SK-N-SH (cell line): ENCODE measurements around the gene SLC24A3. TPM values are rescaled to one million over a fixed set of nuclear protein-coding genes. Genes with fewer than 3 reads are reported as not detected.

Experiments
- CTCF ChIA-PET: fragments of 300-600, 350-600 bp; formaldehyde crosslinking; extraction: SDS; loops from one replicate; lab custom pipeline; 2021; lab: Yijun Ruan, JAX
- POLR2A ChIA-PET: fragments of 350-600 bp; sonication (Branson Sonifier 250); formaldehyde crosslinking; extraction: SDS; loops from one replicate; lab custom pipeline; 2020; ENCODE audit warnings: antibody characterized with exemption, inconsistent platforms; lab: Yijun Ruan, JAX
- DNase-seq: peaks from one replicate; pipeline ENCODE4 v3.0.0; 2012
- H2AFZ ChIP-seq: fragments of 200-600 bp; sonication (generic); 2 replicates; pipeline ENCODE4 v1.8.1; 2016; ENCODE audit warnings: antibody characterized with exemption, mild to moderate bottlenecking, low read depth
- H3F3A ChIP-seq: fragments of 200-600 bp; sonication (generic); replicated peaks from 2 replicates; pipeline ENCODE3; 2016; ENCODE audit warnings: antibody characterized with exemption, mild to moderate bottlenecking; ENCODE audit not compliant: insufficient read depth
- H3K27ac ChIP-seq, 2 experiments: fragments of 200-500 bp in 1 of 2; fragments of 200-600 bp in 1 of 2; sonication (Bioruptor generic) in 1 of 2; sonication (generic), shearing (Covaris generic) in 1 of 2; 2 replicates each; pipeline versions ENCODE4 v1.5.1 to v1.6.1; 2014 to 2016; ENCODE audit warnings: low read depth in 2 of 2, inconsistent platforms in 1 of 2, low read length in 1 of 2, mild to moderate bottlenecking in 1 of 2, mixed read lengths in 1 of 2
- H3K27me3 ChIP-seq: fragments of 200-600 bp; sonication (generic), shearing (Covaris generic); 2 replicates; pipeline ENCODE4 v1.6.1; 2016; ENCODE audit warnings: mixed run types; ENCODE audit not compliant: insufficient read depth
- H3K36me3 ChIP-seq, 2 experiments: fragments of 200-500 bp in 1 of 2; fragments of 200-600 bp in 1 of 2; sonication (Bioruptor generic) in 1 of 2; sonication (generic) in 1 of 2; replicated peaks in 1 of 2; 2 replicates each; pipeline versions ENCODE3 to v1.5.1; 2014 to 2016; ENCODE audit warnings: low read length in 1 of 2, mild to moderate bottlenecking in 1 of 2; ENCODE audit not compliant: insufficient read depth in 2 of 2, control insufficient read depth in 1 of 2
- H3K4me1 ChIP-seq, 2 experiments: fragments of 200-500 bp in 1 of 2; fragments of 200-600 bp in 1 of 2; sonication (Bioruptor generic) in 1 of 2; sonication (generic), shearing (Covaris generic) in 1 of 2; 2 replicates each; pipeline versions ENCODE4 v1.5.1 to v1.6.1; 2014 to 2016; ENCODE audit warnings: low read depth in 1 of 2, low read length in 1 of 2, mixed run types in 1 of 2; ENCODE audit not compliant: insufficient read depth in 2 of 2, control insufficient read depth in 1 of 2
- H3K4me2 ChIP-seq: fragments of 200-600 bp; sonication (generic), shearing (Covaris generic); 2 replicates; pipeline ENCODE4 v1.6.1; 2017; ENCODE audit warnings: mixed run types
- H3K4me3 ChIP-seq, 2 experiments: fragments of 200-500 bp in 1 of 2; fragments of 200-600 bp in 1 of 2; sonication (Bioruptor generic) in 1 of 2; sonication (generic), shearing (Covaris generic) in 1 of 2; 2 replicates each; pipeline versions ENCODE4 v1.5.1 to v1.8.1; 2014 to 2016; ENCODE audit warnings: low read depth in 2 of 2, inconsistent platforms in 1 of 2, low read length in 1 of 2, mild to moderate bottlenecking in 1 of 2, mixed read lengths in 1 of 2, moderate library complexity in 1 of 2
- H3K79me2 ChIP-seq: fragments of 200-600 bp; sonication (generic); 2 replicates; pipeline ENCODE4 v1.8.1; 2017; ENCODE audit warnings: mild to moderate bottlenecking; ENCODE audit not compliant: insufficient read depth
- H3K9ac ChIP-seq: fragments of 200-600 bp; sonication (generic); 2 replicates; pipeline ENCODE4 v1.6.1; 2017; ENCODE audit warnings: mixed run types
- H3K9me2 ChIP-seq: fragments of 200-600 bp; sonication (generic); 2 replicates; pipeline ENCODE4 v1.6.1; 2017; ENCODE audit warnings: mixed run types
- H3K9me3 ChIP-seq: fragments of 200-600 bp; sonication (generic); 2 replicates; pipeline ENCODE4 v1.6.1; 2017; ENCODE audit warnings: mixed run types, mild to moderate bottlenecking, moderate library complexity
- H4K20me1 ChIP-seq: fragments of 200-600 bp; sonication (generic); 2 replicates; pipeline ENCODE4 v1.6.1; 2017; ENCODE audit warnings: mild to moderate bottlenecking, mixed run types; ENCODE audit not compliant: insufficient read depth
- ELF1 ChIP-seq: IDR thresholded peaks from 2 replicates; pipeline ENCODE4 v1.4.0; 2012
- EP300 ChIP-seq, 2 experiments: IDR thresholded peaks; 2 replicates each; pipeline versions ENCODE4 v1.4.0 to v1.6.1; 2012; ENCODE audit warnings: borderline replicate concordance in 1 of 2, low read depth in 1 of 2, low read length in 1 of 2
- EZH2phosphoT487 ChIP-seq: fragments of 200-600 bp; sonication (generic); IDR thresholded peaks from 2 replicates; pipeline ENCODE4 v1.6.1; 2017; ENCODE audit warnings: low read depth, mixed run types, mild to moderate bottlenecking, antibody characterized with exemption, moderate library complexity, borderline replicate concordance
- GATA2 ChIP-seq: sonication (generic); formaldehyde crosslinking; IDR thresholded peaks from 2 replicates; pipeline ENCODE4 v1.5.0; 2020; ENCODE audit warnings: mild to moderate bottlenecking, missing genetic modification reagents
- IRF3 ChIP-seq: fragments of 150-350 bp; IDR thresholded peaks from 2 replicates; pipeline ENCODE4 v1.6.1; 2016; ENCODE audit warnings: mild to moderate bottlenecking, low read depth, low read length
- JUND ChIP-seq: IDR thresholded peaks from 2 replicates; pipeline ENCODE4 v1.4.0; 2012
- MEF2A ChIP-seq: IDR thresholded peaks from 2 replicates; pipeline ENCODE4 v1.4.0; 2012; ENCODE audit warnings: low read depth, borderline replicate concordance
- NRF1 ChIP-seq: IDR thresholded peaks from 2 replicates; pipeline ENCODE4 v1.6.1; 2012; ENCODE audit warnings: low read depth, mild to moderate bottlenecking, low read length
- RCOR1 ChIP-seq: fragments of 150-350 bp; IDR thresholded peaks from 2 replicates; pipeline ENCODE4 v1.6.1; 2017; ENCODE audit warnings: antibody characterized with exemption, low read length
- REST ChIP-seq: IDR thresholded peaks from 2 replicates; pipeline ENCODE4 v1.6.1; 2012; ENCODE audit warnings: mild to moderate bottlenecking, low read depth, low read length, moderate library complexity
- RFX5 ChIP-seq: IDR thresholded peaks from 2 replicates; pipeline ENCODE4 v1.6.1; 2012; ENCODE audit warnings: mild to moderate bottlenecking, improper control_type of control experiment, low read length
- RXRA ChIP-seq: IDR thresholded peaks from 2 replicates; pipeline ENCODE4 v1.4.0; 2012; ENCODE audit warnings: low read depth, mild to moderate bottlenecking, borderline replicate concordance
- SMC3 ChIP-seq: IDR thresholded peaks from 2 replicates; pipeline ENCODE4 v1.6.1; 2012; ENCODE audit warnings: low read depth, low read length, improper control_type of control experiment
- TAF1 ChIP-seq: IDR thresholded peaks from 2 replicates; pipeline ENCODE4 v1.6.1; 2012; ENCODE audit warnings: low read depth, mild to moderate bottlenecking, low read length, moderate library complexity, borderline replicate concordance
- TCF12 ChIP-seq: IDR thresholded peaks from 2 replicates; pipeline ENCODE4 v1.4.0; 2012
- TEAD4 ChIP-seq: IDR thresholded peaks from 2 replicates; pipeline ENCODE4 v1.4.0; 2012; ENCODE audit warnings: mild to moderate bottlenecking, borderline replicate concordance; ENCODE audit not compliant: insufficient read depth
- WGBS: methylation state at CpG from one replicate; pipeline ENCODE4 v1.1.6; 2017; ENCODE audit warnings: low lambda C conversion rate; 5-methylcytosine and 5-hydroxymethylcytosine counted together
- polyA plus RNA-seq, 3 experiments: library from polyadenylated mRNA; depleted of rRNA; stranded (reverse); fragments of >200 nt; gene quantifications; 2 replicates each; pipeline ENCODE4 v1.2.3, GENCODE V29; 2012
- TF ChIP-seq, protein P1 (sequence below): IDR thresholded peaks from 2 replicates; pipeline ENCODE4 v1.4.0; 2012; ENCODE audit warnings: low read depth, borderline replicate concordance
- TF ChIP-seq, protein P2 (sequence below): fragments of 200-600 bp; sonication (generic); IDR thresholded peaks from 2 replicates; pipeline ENCODE4 v1.6.1; 2017; ENCODE audit warnings: antibody characterized with exemption, mild to moderate bottlenecking, moderate library complexity
- TF ChIP-seq, protein P3 (sequence below): IDR thresholded peaks from 2 replicates; pipeline ENCODE4 v1.4.0; 2012; ENCODE audit warnings: low read depth, borderline replicate concordance

The SLC24A3 gene
- polyA plus RNA-seq, 1 of the 3 experiments (the other 2 are of a cell fraction), result not detected

DNA sequence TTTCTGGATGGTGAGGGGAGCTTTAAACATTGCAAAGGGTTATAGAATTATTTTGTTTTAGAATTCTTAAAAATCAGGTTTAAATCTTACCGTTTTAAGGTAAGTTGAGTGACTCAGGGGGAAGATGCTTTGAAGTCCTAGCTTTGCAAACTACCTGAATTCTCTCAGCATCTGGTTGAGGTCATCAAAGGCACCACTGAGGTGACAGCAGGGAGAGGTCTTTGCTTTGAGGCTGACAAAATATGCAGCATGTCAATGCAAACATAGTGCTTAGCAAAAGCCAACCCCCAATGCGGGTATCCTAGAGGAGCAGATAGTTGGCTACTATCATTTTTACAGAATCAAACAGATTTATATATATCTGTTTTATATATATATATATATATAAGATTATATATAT lies 219.5 kb downstream of the SLC24A3 start:
- Histone ChIP-seq H3K9me2 (no peaks in the 10 kb centered on the region), H3K27ac (no peak overlapping the region), H4K20me1 (no peaks in the 10 kb centered on the region), H3F3A (no peaks in the 10 kb centered on the region), H3K27me3 (peaks cover 14% of the 10 kb centered on the region), H3K79me2 (no peaks in the 10 kb centered on the region), H3K4me1 (no peaks in the 10 kb centered on the region; a peak in 2 of 4 replicates), H3K4me3 (no peak overlapping the region), H3K9ac (no peak overlapping the region), H3K4me2 (no peak overlapping the region), H3K9me3 (no peaks in the 10 kb centered on the region), H3K36me3 (no peaks in the 10 kb centered on the region), H2AFZ (no peak overlapping the region)
- 8% methylated on average over 2 of the region's 2 CpGs for WGBS
- DNase-seq, result no peak
- ChIA-PET CTCF (interaction anchor here (1.4 kb wide), 1 partner anchor 9 kb away, joined by 5 read pairs; no protein-coding TSS in a partner anchor), POLR2A (no interaction called here)
- TF ChIP-seq EZH2phosphoT487 (no peak), JUND (no peak), ELF1 (no peak), GATA2 (CRISPR knock-in tag) (no peak), SMC3 (no peak), RFX5 (no peak), RCOR1 (no peak), TEAD4 (no peak), REST (no peak), RXRA (no peak), TCF12 (no peak), IRF3 (no peak), EP300 (IDR thresholded peaks at IDR 0.05; ENCODE audit: borderline replicate concordance in 1 of 2, low read depth in 1 of 2, low read length in 1 of 2) (no peak), MEF2A (no peak), NRF1 (no peak), TAF1 (no peak)
- TF ChIP-seq, protein P1, sequence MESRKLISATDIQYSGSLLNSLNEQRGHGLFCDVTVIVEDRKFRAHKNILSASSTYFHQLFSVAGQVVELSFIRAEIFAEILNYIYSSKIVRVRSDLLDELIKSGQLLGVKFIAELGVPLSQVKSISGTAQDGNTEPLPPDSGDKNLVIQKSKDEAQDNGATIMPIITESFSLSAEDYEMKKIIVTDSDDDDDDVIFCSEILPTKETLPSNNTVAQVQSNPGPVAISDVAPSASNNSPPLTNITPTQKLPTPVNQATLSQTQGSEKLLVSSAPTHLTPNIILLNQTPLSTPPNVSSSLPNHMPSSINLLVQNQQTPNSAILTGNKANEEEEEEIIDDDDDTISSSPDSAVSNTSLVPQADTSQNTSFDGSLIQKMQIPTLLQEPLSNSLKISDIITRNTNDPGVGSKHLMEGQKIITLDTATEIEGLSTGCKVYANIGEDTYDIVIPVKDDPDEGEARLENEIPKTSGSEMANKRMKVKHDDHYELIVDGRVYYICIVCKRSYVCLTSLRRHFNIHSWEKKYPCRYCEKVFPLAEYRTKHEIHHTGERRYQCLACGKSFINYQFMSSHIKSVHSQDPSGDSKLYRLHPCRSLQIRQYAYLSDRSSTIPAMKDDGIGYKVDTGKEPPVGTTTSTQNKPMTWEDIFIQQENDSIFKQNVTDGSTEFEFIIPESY, result no peak
- TF ChIP-seq, protein P2, sequence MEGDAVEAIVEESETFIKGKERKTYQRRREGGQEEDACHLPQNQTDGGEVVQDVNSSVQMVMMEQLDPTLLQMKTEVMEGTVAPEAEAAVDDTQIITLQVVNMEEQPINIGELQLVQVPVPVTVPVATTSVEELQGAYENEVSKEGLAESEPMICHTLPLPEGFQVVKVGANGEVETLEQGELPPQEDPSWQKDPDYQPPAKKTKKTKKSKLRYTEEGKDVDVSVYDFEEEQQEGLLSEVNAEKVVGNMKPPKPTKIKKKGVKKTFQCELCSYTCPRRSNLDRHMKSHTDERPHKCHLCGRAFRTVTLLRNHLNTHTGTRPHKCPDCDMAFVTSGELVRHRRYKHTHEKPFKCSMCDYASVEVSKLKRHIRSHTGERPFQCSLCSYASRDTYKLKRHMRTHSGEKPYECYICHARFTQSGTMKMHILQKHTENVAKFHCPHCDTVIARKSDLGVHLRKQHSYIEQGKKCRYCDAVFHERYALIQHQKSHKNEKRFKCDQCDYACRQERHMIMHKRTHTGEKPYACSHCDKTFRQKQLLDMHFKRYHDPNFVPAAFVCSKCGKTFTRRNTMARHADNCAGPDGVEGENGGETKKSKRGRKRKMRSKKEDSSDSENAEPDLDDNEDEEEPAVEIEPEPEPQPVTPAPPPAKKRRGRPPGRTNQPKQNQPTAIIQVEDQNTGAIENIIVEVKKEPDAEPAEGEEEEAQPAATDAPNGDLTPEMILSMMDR, result no peak
- TF ChIP-seq, protein P3, sequence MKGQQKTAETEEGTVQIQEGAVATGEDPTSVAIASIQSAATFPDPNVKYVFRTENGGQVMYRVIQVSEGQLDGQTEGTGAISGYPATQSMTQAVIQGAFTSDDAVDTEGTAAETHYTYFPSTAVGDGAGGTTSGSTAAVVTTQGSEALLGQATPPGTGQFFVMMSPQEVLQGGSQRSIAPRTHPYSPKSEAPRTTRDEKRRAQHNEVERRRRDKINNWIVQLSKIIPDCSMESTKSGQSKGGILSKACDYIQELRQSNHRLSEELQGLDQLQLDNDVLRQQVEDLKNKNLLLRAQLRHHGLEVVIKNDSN, result no peak
